HepG2 (cell line): ENCODE data around the gene ASTN2. TPM values are rescaled to one million over a fixed set of nuclear protein-coding genes. Genes with fewer than 3 reads are reported as not detected.

Experiments
- ATAC-seq: fragments of 200-7000 bp; cut with Tn5 transposase; 3 replicates; pipeline ENCODE4 v1.9.1; 2020; ENCODE audit warnings: mild to moderate bottlenecking, moderate library complexity
- BruUV-seq: library from RNA; stranded (reverse); fragments of 400-500 nt; replicated peaks from 2 replicates; lab custom pipeline; 2021; lab: Mats Ljungman, UMichigan
- CTCF ChIA-PET: fragments of 300-600 bp; formaldehyde crosslinking; extraction: SDS; loops from one replicate; lab custom pipeline; 2021; ENCODE audit warnings: low total read pairs, inconsistent platforms, low intra/inter-chr PET ratio; lab: Yijun Ruan, JAX
- POLR2A ChIA-PET: fragments of 350-600 bp; sonication (Branson Sonifier 250); formaldehyde crosslinking; loops from one replicate; lab custom pipeline; 2020; ENCODE audit warnings: antibody characterized with exemption, inconsistent platforms; lab: Yijun Ruan, JAX
- DNase-seq: peaks from one replicate; pipeline ENCODE4 v3.0.0-alpha.2; 2015; ENCODE audit warnings: low spot score
- FAIRE-seq: peaks from 3 replicates; lab custom pipeline; 2011; peaks lifted over from hg19 to GRCh38; lab: Jason Lieb, UNC
- H2AFZ ChIP-seq: one replicate; pipeline ENCODE4 v1.6.1; 2011; ENCODE audit warnings: low read length, inconsistent platforms
- H3K27ac ChIP-seq: fragments of 300-600 bp; 3 replicates; pipeline ENCODE4 v1.8.0; 2011; ENCODE audit warnings: mixed run types, mild to moderate bottlenecking, mixed read lengths, low read length, inconsistent platforms; ENCODE audit not compliant: insufficient read depth; ENCODE audit errors: extremely low read length
- H3K27me3 ChIP-seq, 2 experiments: fragments of 200-600 bp in 1 of 2; 2 replicates in 1 of 2; 3 replicates in 1 of 2; pipeline versions ENCODE4 v1.6.0 to v1.8.0; 2011; ENCODE audit warnings: low read length in 2 of 2, mild to moderate bottlenecking in 2 of 2, moderate library complexity in 2 of 2, inconsistent platforms in 1 of 2; ENCODE audit not compliant: insufficient read depth in 2 of 2, control insufficient read depth in 1 of 2
- H3K36me3 ChIP-seq, 2 experiments: fragments of 200-600 bp in 1 of 2; replicated peaks in 1 of 2; 2 replicates in 1 of 2; 3 replicates in 1 of 2; pipeline versions ENCODE4 v1.5.1 to v1.8.0; 2011; ENCODE audit warnings: low read length in 2 of 2, inconsistent platforms in 1 of 2; ENCODE audit not compliant: insufficient read depth in 2 of 2, control insufficient read depth in 1 of 2
- H3K4me1 ChIP-seq: 2 replicates; pipeline ENCODE4 v1.5.1; 2012; ENCODE audit warnings: low read length, inconsistent platforms; ENCODE audit not compliant: insufficient read depth
- H3K4me2 ChIP-seq: 2 replicates; pipeline ENCODE4 v1.6.0; 2011; ENCODE audit warnings: low read depth, low read length, inconsistent platforms
- H3K4me3 ChIP-seq, 3 experiments: fragments of 200-600 bp in 1 of 3; sonication (generic), shearing (Covaris generic) in 1 of 3; replicated peaks in 1 of 3; 2 replicates each; pipeline ENCODE4 v1.5.1; 2011 to 2016; ENCODE audit warnings: low read length in 3 of 3, inconsistent platforms in 2 of 3, low read depth in 2 of 3, mild to moderate bottlenecking in 2 of 3, control low read depth in 1 of 3, mixed read lengths in 1 of 3; ENCODE audit not compliant: insufficient read depth in 1 of 3
- H3K79me2 ChIP-seq: one replicate; pipeline ENCODE4 v1.6.1; 2011; ENCODE audit warnings: low read length, inconsistent platforms; ENCODE audit not compliant: insufficient read depth
- H3K9ac ChIP-seq: 2 replicates; pipeline ENCODE4 v1.6.0; 2011; ENCODE audit warnings: mild to moderate bottlenecking, low read depth, low read length, inconsistent platforms; ENCODE audit not compliant: insufficient read depth
- H3K9me3 ChIP-seq: 2 replicates; pipeline ENCODE4 v1.5.1; 2012; ENCODE audit warnings: mild to moderate bottlenecking, low read length
- H4K20me1 ChIP-seq: 2 replicates; pipeline ENCODE4 v1.6.0; 2011; ENCODE audit warnings: inconsistent platforms, mild to moderate bottlenecking, low read length, moderate library complexity; ENCODE audit not compliant: insufficient read depth
- ASH2L ChIP-seq: fragments of 300-600, 200-600 bp; sonication (generic); IDR thresholded peaks from 2 replicates; pipeline ENCODE4 v1.7.0; 2017; ENCODE audit warnings: low read depth, mild to moderate bottlenecking, moderate library complexity, mixed read lengths, low read length; ENCODE audit not compliant: insufficient read length
- HNRNPL ChIP-seq: fragments of 200-400 bp; formaldehyde crosslinking; IDR thresholded peaks from 2 replicates; pipeline ENCODE4 v1.6.1; 2017; ENCODE audit warnings: mild to moderate bottlenecking, low read depth, low read length
- MIER2 ChIP-seq: IDR thresholded peaks from 2 replicates; pipeline ENCODE4 v1.6.1; 2016; ENCODE audit warnings: missing biosample characterization, missing genetic modification reagents
- NFRKB ChIP-seq: fragments of 450-650 bp; IDR thresholded peaks from 2 replicates; pipeline ENCODE4 v1.6.1; 2017
- SIN3A ChIP-seq: IDR thresholded peaks from 2 replicates; pipeline ENCODE4 v1.6.1; 2011; ENCODE audit warnings: low read depth, mild to moderate bottlenecking, control low read depth, low read length, borderline replicate concordance
- SNAI1 ChIP-seq: sonication (generic); formaldehyde crosslinking; IDR thresholded peaks from 2 replicates; pipeline ENCODE4 v1.5.0; 2020; ENCODE audit warnings: mild to moderate bottlenecking, missing genetic modification reagents, borderline replicate concordance
- TEAD3 ChIP-seq: optimal IDR thresholded peaks from 2 replicates; pipeline ENCODE3; 2016; ENCODE audit warnings: borderline replicate concordance
- ZBTB1 ChIP-seq: sonication (generic); formaldehyde crosslinking; IDR thresholded peaks from 2 replicates; pipeline ENCODE4 v1.4.0; 2020; ENCODE audit warnings: missing genetic modification reagents, borderline replicate concordance
- ZFAT ChIP-seq: sonication (generic); formaldehyde crosslinking; conservative IDR thresholded peaks from 2 replicates; pipeline ENCODE4 v1.8.1; 2023; ENCODE audit warnings: missing genetic modification reagents, inconsistent platforms
- ZNF263 ChIP-seq: sonication (generic); formaldehyde crosslinking; IDR thresholded peaks from 2 replicates; pipeline ENCODE4 v1.4.0; 2020; ENCODE audit warnings: missing genetic modification reagents
- ZNF460 ChIP-seq: sonication (generic); formaldehyde crosslinking; IDR thresholded peaks from 2 replicates; pipeline ENCODE4 v1.5.1; 2020; ENCODE audit warnings: missing genetic modification reagents, mild to moderate bottlenecking, borderline replicate concordance
- ZSCAN25 ChIP-seq: sonication (generic); formaldehyde crosslinking; IDR thresholded peaks from 2 replicates; pipeline ENCODE4 v1.8.0; 2022; ENCODE audit warnings: mild to moderate bottlenecking, missing genetic modification reagents
- in situ Hi-C: cut with HindIII; loops from 2 replicates; pipeline ENCODE4 v1.10.0; 2017; ENCODE audit warnings: low pct_unique_long_range_greater_than_20kb; ENCODE audit not compliant: extremely low pct_ligation_motif_present
- intact Hi-C: fragments of 100-400 bp; cut with micrococcal nuclease; formaldehyde crosslinking; loops from one replicate; pipeline ENCODE4 v1.10.0; 2022; ENCODE audit not compliant: unreplicated experiment
- polyA plus RNA-seq, 8 experiments: library from polyadenylated mRNA; depleted of rRNA in 3 of 8; stranded (reverse) in 7 of 8; unstranded in 1 of 8; fragments of >200 nt; fragmentation: Illumina TruSeq in 4 of 8; extraction: Trizol in 4 of 8; gene quantifications; 2 replicates each; pipeline versions ENCODE4 v1.2.1 to v1.2.3, GENCODE V29; 2011 to 2016; ENCODE audit warnings: low read depth in 4 of 8, missing spikeins in 1 of 8, mixed read lengths in 1 of 8; ENCODE audit not compliant: insufficient read depth in 1 of 8
- total RNA-seq, 5 experiments: library from RNA; depleted of rRNA; stranded (reverse); fragments of >200 nt; fragmentation: Illumina TruSeq; extraction: Trizol; gene quantifications; 2 replicates each; pipeline ENCODE4 v1.2.3, GENCODE V29; 2016; ENCODE audit warnings: low read depth in 1 of 5
- TF ChIP-seq, protein P1 (sequence below): sonication (generic); formaldehyde crosslinking; IDR thresholded peaks from one replicate; pipeline ENCODE4 v1.5.1; 2020; ENCODE audit warnings: mild to moderate bottlenecking, missing genetic modification reagents; ENCODE audit errors: not compliant biosample characterization
- TF ChIP-seq, protein P2 (sequence below): sonication (generic); formaldehyde crosslinking; conservative IDR thresholded peaks from 2 replicates; pipeline ENCODE4 v1.8.0; 2022; ENCODE audit warnings: low read depth, missing genetic modification reagents

Gene ASTN2
- total and polyA plus RNA-seq, 2 of the 13 experiments (the other 11 are each of a cell fraction or from before 2014, with no cell fraction given): 5.2 to 13.5 TPM

DNA sequence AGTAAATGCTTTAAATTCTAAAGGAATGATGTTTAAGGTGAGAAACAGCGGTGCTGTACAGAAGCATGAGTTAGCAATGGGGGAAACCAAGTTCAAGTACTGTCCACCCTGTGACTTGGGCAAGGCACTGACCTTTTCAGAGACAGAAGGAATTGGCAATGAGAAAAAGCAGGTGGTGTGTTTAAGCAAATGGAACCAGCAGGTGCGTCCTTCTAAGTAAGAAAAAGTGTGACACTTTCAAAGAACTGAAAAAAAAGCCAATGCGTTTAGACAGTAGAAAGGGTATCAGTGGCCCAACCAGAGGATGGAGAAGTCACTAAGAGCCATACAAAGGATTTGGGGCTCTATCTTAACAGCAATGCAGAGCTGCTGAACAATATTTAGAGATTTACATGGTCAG is 1010.6 kb downstream of the ASTN2 start (continued):
- TF ChIP-seq, protein P1, sequence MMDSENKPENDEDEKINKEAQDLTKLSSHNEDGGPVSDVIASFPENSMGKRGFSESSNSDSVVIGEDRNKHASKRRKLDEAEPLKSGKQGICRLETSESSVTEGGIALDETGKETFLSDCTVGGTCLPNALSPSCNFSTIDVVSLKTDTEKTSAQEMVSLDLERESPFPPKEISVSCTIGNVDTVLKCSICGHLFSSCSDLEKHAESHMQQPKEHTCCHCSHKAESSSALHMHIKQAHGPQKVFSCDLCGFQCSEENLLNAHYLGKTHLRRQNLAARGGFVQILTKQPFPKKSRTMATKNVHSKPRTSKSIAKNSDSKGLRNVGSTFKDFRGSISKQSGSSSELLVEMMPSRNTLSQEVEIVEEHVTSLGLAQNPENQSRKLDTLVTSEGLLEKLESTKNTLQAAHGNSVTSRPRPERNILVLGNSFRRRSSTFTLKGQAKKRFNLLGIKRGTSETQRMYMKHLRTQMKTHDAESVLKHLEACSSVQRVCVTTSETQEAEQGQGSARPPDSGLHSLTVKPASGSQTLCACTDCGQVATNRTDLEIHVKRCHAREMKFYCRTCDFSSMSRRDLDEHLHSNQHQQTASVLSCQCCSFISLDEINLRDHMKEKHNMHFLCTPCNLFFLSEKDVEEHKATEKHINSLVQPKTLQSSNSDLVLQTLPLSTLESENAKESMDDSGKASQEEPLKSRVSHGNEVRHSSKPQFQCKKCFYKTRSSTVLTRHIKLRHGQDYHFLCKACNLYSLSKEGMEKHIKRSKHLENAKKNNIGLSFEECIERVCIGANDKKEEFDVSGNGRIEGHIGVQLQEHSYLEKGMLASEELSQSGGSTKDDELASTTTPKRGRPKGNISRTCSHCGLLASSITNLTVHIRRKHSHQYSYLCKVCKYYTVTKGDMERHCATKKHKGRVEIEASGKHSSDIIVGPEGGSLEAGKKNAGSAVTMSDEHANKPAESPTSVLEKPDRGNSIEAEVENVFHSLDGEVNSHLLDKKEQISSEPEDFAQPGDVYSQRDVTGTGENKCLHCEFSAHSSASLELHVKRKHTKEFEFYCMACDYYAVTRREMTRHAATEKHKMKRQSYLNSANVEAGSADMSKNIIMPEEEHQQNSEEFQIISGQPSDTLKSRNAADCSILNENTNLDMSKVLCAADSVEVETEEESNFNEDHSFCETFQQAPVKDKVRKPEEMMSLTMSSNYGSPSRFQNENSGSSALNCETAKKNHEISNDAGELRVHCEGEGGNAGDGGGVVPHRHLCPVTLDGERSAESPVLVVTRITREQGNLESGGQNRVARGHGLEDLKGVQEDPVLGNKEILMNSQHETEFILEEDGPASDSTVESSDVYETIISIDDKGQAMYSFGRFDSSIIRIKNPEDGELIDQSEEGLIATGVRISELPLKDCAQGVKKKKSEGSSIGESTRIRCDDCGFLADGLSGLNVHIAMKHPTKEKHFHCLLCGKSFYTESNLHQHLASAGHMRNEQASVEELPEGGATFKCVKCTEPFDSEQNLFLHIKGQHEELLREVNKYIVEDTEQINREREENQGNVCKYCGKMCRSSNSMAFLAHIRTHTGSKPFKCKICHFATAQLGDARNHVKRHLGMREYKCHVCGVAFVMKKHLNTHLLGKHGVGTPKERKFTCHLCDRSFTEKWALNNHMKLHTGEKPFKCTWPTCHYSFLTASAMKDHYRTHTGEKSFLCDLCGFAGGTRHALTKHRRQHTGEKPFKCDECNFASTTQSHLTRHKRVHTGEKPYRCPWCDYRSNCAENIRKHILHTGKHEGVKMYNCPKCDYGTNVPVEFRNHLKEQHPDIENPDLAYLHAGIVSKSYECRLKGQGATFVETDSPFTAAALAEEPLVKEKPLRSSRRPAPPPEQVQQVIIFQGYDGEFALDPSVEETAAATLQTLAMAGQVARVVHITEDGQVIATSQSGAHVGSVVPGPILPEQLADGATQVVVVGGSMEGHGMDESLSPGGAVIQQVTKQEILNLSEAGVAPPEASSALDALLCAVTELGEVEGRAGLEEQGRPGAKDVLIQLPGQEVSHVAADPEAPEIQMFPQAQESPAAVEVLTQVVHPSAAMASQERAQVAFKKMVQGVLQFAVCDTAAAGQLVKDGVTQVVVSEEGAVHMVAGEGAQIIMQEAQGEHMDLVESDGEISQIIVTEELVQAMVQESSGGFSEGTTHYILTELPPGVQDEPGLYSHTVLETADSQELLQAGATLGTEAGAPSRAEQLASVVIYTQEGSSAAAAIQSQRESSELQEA (CRISPR knock-in tag): no peak

DNA sequence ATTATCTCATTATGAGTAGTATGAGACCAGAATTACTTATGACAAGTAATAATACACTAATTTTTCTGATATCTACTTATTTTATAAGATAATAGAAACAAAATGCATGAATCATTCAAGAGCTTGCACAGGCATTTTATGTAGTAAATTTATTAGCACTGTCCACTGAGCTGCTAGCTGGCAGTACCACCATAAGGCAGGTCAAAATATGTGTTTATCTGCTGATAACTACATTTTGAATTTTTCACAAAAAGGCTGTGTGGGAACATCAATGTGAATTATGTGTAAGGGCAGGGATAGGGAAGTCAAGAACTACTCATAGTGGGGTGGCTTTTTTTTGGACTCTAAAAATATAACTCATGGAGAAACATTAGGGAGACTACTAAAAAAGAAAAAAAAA is 1011.7 kb downstream of the ASTN2 start:
- H4K20me1 ChIP-seq: no peaks in the 10 kb centered on the region
- no peak overlapping the region for H3K4me3 ChIP-seq
- ChIA-PET CTCF (no interaction called here), POLR2A (no interaction called here)
- no peak overlapping the region for H3K27ac ChIP-seq
- intact Hi-C loops (no loop called here), in situ Hi-C loops (no loop called here)
- H3K4me1 ChIP-seq: no peaks in the 10 kb centered on the region
- ATAC-seq: no peak
- H3K27me3 ChIP-seq: no peaks in the 10 kb centered on the region
- no peak overlapping the region for H3K4me2 ChIP-seq
- no peaks in the 10 kb centered on the region for H3K36me3 ChIP-seq
- no peaks in the 10 kb centered on the region for H3K9me3 ChIP-seq
- no peak for FAIRE-seq
- DNase-seq: no peak
- H3K9ac ChIP-seq: no peak overlapping the region
- no peaks in the 10 kb centered on the region for H3K79me2 ChIP-seq
- BruUV-seq: no TSS peak
- no peak overlapping the region for H2AFZ ChIP-seq
- TF ChIP-seq NFRKB (no peak), TEAD3 (CRISPR knock-in tag) (no peak), ASH2L (no peak), ZFAT (CRISPR knock-in tag) (no peak), HNRNPL (no peak), ZBTB1 (CRISPR knock-in tag) (no peak), ZNF263 (no peak), SIN3A (no peak), MIER2 (CRISPR knock-in tag) (no peak), SNAI1 (no peak), ZNF460 (CRISPR knock-in tag) (no peak), ZSCAN25 (CRISPR knock-in tag) (no peak)
- TF ChIP-seq, protein P2, sequence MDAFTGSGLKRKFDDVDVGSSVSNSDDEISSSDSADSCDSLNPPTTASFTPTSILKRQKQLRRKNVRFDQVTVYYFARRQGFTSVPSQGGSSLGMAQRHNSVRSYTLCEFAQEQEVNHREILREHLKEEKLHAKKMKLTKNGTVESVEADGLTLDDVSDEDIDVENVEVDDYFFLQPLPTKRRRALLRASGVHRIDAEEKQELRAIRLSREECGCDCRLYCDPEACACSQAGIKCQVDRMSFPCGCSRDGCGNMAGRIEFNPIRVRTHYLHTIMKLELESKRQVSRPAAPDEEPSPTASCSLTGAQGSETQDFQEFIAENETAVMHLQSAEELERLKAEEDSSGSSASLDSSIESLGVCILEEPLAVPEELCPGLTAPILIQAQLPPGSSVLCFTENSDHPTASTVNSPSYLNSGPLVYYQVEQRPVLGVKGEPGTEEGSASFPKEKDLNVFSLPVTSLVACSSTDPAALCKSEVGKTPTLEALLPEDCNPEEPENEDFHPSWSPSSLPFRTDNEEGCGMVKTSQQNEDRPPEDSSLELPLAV (CRISPR knock-in tag): no peak
